Measurements from ENCODE around the gene GABBR2. TPM values are rescaled to one million over a fixed set of nuclear protein-coding genes. Genes with fewer than 3 reads are reported as not detected.

GABBR2 gene
- total RNA-seq, 4 donors from 2014 or later, result under 0.01 to 0.62 TPM; not detected in 2

GRCh38 chr9:98740226-98740881, 31.6 kb upstream of the GABBR2 start:
- H3K27me3 ChIP-seq, result no peaks in the 10 kb centered on the region
- H3K36me3 ChIP-seq, result no peaks in the 10 kb centered on the region
- intact Hi-C loops (cut with DNase I; ENCODE audit: low total_unique reads), result no loop called here
- no peaks in the 10 kb centered on the region for H3K4me1 ChIP-seq
- no peaks in the 10 kb centered on the region for H3K9me3 ChIP-seq
- no peak overlapping the region for H3K4me3 ChIP-seq
- DNase-seq, result no peak
- TF ChIP-seq CTCF (IDR thresholded peaks at IDR 0.05) (no peak), POLR2A (IDR thresholded peaks at IDR 0.05) (no peak)
- no peak overlapping the region for H3K27ac ChIP-seq

GRCh38 chr9:98738741-98739140, 30.0 kb upstream of the GABBR2 start:
- no peak for TF ChIP-seq CTCF (IDR thresholded peaks at IDR 0.05)
- TF ChIP-seq POLR2A (IDR thresholded peaks at IDR 0.05), result no peak
- Histone ChIP-seq H3K4me1 (no peaks in the 10 kb centered on the region), H3K9me3 (no peaks in the 10 kb centered on the region), H3K36me3 (no peaks in the 10 kb centered on the region), H3K4me3 (no peak overlapping the region), H3K27me3 (no peaks in the 10 kb centered on the region), H3K27ac (no peak overlapping the region)
- DNase-seq, result no peak
- intact Hi-C loops (cut with DNase I; ENCODE audit: low total_unique reads), result no loop called here

GRCh38 chr9:98736226-98736625, 27.5 kb upstream of the GABBR2 start:
- Histone ChIP-seq H3K9me3 (no peaks in the 10 kb centered on the region), H3K27ac (no peak overlapping the region), H3K4me3 (no peak overlapping the region), H3K36me3 (no peaks in the 10 kb centered on the region), H3K27me3 (no peaks in the 10 kb centered on the region), H3K4me1 (no peaks in the 10 kb centered on the region)
- intact Hi-C loops (cut with DNase I; ENCODE audit: low total_unique reads), result no loop called here
- TF ChIP-seq POLR2A (IDR thresholded peaks at IDR 0.05), result no peak
- TF ChIP-seq CTCF (IDR thresholded peaks at IDR 0.05), result no peak
- no peak for DNase-seq

GRCh38 chr9:98732801-98733200, 24.1 kb upstream of the GABBR2 start:
- intact Hi-C loops (cut with DNase I; ENCODE audit: low total_unique reads), result no loop called here
- Histone ChIP-seq H3K27ac (no peak overlapping the region), H3K4me3 (no peak overlapping the region), H3K36me3 (no peaks in the 10 kb centered on the region), H3K4me1 (no peaks in the 10 kb centered on the region), H3K27me3 (no peaks in the 10 kb centered on the region), H3K9me3 (no peaks in the 10 kb centered on the region)
- TF ChIP-seq POLR2A (IDR thresholded peaks at IDR 0.05), result no peak
- TF ChIP-seq CTCF (IDR thresholded peaks at IDR 0.05), result no peak
- no peak for DNase-seq

GRCh38 chr9:98732091-98732490, 23.4 kb upstream of the GABBR2 start:
- Histone ChIP-seq H3K9me3 (no peaks in the 10 kb centered on the region), H3K27me3 (no peaks in the 10 kb centered on the region), H3K27ac (no peak overlapping the region), H3K4me3 (no peak overlapping the region), H3K36me3 (no peaks in the 10 kb centered on the region), H3K4me1 (no peaks in the 10 kb centered on the region)
- intact Hi-C loops (cut with DNase I; ENCODE audit: low total_unique reads), result no loop called here
- TF ChIP-seq POLR2A (IDR thresholded peaks at IDR 0.05), result no peak
- no peak for TF ChIP-seq CTCF (IDR thresholded peaks at IDR 0.05)
- no peak for DNase-seq

All from uterus (tissue), 4 donors.